Retinal pigment epithelial cell (primary cell): ENCODE data around the gene CPT2.
"Not testable (repeated sequence)": the region's sequence is repeated elsewhere in the genome, so short reads cannot be mapped to it uniquely, and the experiment has no call there.

Experiments used
- DNase-seq: peaks from one replicate; pipeline ENCODE4 v3.0.0-alpha.2; 2010; ENCODE audit warnings: low read depth
- H3K4me3 ChIP-seq: 2 replicates; pipeline ENCODE4 v1.5.1; 2011; ENCODE audit warnings: mild to moderate bottlenecking, low read length, control low read depth, moderate library complexity
- CTCF ChIP-seq: conservative IDR thresholded peaks from 2 replicates; pipeline ENCODE4 v1.5.1; 2011; ENCODE audit warnings: low read depth, low read length, control low read depth, inconsistent platforms

CPT2 gene

GRCh38 chr1:53182111-53182593, 14.5 kb upstream of the CPT2 start:
- peak; percentile 84 for TF ChIP-seq CTCF
- no peak overlapping the region for H3K4me3 ChIP-seq
- DNase-seq = peak; percentile 40

- no peak for TF ChIP-seq CTCF
- H3K4me3 ChIP-seq = no peak overlapping the region
- no peak for DNase-seq
Measured at GRCh38 chr1:53182716-53183094, 13.9 kb upstream of the CPT2 start.

DNA sequence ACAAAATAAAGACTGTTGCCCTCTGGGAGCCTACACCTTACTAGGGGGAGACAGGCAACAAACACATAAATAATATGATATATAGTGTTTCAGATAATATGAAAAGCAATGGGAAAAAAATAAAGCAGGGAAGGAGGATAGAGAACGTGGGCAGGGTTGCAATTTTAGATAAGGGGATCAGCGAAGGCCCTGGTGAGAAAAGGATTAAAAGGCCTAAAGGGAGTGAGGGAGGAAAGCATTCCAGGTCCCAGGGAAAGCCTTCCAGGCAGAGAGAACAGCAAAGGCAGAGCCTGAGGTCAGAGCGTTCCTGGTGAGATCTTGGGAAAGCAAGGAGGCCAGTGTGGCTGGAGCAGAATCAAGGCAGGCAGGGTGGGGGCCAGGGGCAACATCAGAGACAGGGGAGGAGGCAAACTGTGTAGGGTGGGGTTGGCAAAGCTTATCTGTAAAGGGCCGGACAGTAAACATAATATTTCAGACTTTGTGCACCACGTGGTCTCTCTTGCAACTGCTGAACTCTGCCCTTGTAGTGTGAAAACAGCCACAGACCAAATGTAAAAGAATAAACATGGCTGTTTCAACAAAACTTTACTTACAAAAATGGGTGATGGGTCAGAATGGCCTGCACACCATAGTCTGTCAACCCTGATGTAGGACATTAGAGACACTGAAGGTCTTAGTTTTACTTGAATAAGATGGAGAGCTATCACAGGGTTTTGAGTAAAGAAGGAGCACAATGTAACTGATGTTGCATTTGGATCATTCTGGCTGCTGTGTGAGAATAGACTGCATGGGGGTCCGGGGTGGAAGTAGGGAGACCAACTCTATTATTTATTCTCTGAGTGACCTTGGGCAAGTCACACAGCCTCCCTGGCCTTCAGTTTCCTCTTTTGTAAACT, 13.3 kb upstream of the CPT2 start:
- no peak for TF ChIP-seq CTCF
- no peak for DNase-seq
- no peak overlapping the region for H3K4me3 ChIP-seq

DNA sequence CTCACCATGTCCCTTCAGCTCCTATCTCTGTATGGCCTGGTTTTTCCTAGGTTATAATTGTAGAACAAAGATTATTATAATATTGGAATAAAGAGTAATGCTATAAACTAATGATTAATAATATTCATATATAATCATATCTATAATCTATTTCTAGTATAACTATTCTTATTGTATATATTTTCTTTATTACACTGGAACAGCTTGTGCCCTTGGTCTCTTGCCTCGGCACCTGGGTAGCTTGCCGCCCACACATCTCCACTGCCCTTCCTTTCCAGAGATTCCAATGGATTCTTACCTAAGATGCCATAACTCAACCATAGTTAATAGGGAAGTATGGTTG, 10.7 kb upstream of the CPT2 start:
- not testable (repeated sequence) for H3K4me3 ChIP-seq, DNase-seq

DNA sequence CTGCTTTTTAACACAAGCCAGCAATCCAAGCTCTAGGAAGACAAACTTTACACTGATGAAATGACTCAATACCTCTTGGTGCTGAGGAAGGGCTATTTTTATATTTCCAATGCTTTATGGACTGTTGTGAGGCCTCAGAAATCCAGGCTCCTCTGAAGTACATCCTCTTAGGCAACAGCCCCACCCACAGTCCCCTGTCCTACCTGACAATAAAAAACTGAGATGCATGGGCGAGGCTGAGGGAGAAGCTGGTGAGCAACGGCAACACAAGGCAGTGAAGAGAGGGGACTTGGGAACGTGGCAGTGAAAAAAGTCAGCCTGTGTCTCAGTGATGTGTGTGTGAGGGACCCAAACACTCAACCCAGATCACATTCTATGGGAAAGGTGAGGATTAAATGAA, 10.1 kb upstream of the CPT2 start:
- no peak overlapping the region for H3K4me3 ChIP-seq
- TF ChIP-seq CTCF = no peak

GRCh38 chr1:53187401-53187800, 9.2 kb upstream of the CPT2 start:
- no peak for DNase-seq
- no peak overlapping the region for H3K4me3 ChIP-seq
- TF ChIP-seq CTCF = no peak

More for the DNA sequence above, 10.1 kb upstream of the CPT2 start:
- no peak for DNase-seq

DNA sequence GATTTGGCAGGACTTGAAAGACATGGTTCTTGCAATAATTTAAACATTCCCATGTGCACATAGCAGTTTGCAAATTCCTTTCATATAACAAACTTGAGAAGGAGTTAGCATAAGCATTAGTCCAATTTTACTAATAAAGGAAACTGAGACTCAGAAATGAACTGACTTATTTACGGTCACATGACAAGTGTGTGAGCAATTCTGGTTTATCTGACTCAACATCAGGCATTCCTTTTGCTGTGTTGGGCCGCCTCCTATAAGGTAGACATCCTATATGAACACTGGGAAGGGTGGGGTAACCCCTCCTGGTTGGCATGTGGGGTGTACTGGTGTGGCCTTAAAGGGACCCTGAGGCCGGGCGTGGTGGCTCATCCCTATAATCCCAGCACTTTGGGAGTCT, 8.5 kb upstream of the CPT2 start:
- H3K4me3 ChIP-seq = no peak overlapping the region
- TF ChIP-seq CTCF = no peak
- DNase-seq = no peak

DNA sequence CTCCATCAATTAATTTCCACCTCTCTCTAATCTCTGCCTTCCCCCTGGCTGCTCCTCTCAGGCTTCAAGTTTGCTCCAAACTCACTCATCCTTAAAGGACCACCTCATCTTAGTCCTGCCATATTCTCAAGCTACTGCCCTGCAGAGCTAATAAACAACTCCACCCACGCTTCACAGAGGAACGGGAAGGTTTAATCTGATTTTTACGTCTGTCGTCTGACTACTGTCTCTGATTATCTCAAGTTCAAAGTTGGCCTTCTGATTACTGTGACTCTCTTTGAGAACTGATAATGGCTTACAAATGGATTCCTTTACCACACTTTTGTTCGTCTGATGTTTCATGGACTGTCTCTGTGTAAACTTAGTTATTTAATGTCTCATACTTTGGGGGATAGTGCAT, 7.6 kb upstream of the CPT2 start:
- no peak for TF ChIP-seq CTCF

More for the DNA sequence above, 7.6 kb upstream of the CPT2 start:
- no peak overlapping the region for H3K4me3 ChIP-seq
- no peak for DNase-seq
